Small intestine (tissue), 7 donors: ENCODE measurements around the gene RADIL. TPM values are rescaled to one million over a fixed set of nuclear protein-coding genes. Genes with fewer than 3 reads are reported as not detected.
"Not testable (repeated sequence)": the region's sequence is repeated elsewhere in the genome, so short reads cannot be mapped to it uniquely, and the experiment has no call there.

ENCODE experiments used
- DNase-seq, 2 donors: peaks; one replicate each; pipeline versions ENCODE4 v3.0.0 to v3.0.0-alpha.2; 2013
- FAIRE-seq: peaks from 2 replicates; lab custom pipeline; 2012; peaks lifted over from hg19 to GRCh38; lab: Jason Lieb, UNC
- H3K27ac ChIP-seq, 3 donors: one replicate each; pipeline ENCODE4 v1.5.1; 2013; ENCODE audit warnings: low read length in 2 of 3, mild to moderate bottlenecking in 2 of 3, control low read depth in 1 of 3, inconsistent platforms in 1 of 3, low read depth in 1 of 3, moderate library complexity in 1 of 3
- H3K27me3 ChIP-seq, 3 donors: one replicate each; pipeline ENCODE4 v1.6.1; 2013; ENCODE audit warnings: low read length in 3 of 3, inconsistent platforms in 1 of 3; ENCODE audit not compliant: control insufficient read depth in 3 of 3, insufficient read depth in 3 of 3
- H3K36me3 ChIP-seq, 3 donors: one replicate each; pipeline ENCODE4 v1.6.1; 2013; ENCODE audit warnings: low read length in 3 of 3, inconsistent platforms in 1 of 3, low read depth in 1 of 3, mild to moderate bottlenecking in 1 of 3, moderate library complexity in 1 of 3; ENCODE audit not compliant: control insufficient read depth in 3 of 3, insufficient read depth in 2 of 3
- H3K4me1 ChIP-seq, 3 donors: one replicate each; pipeline ENCODE4 v1.6.1; 2013; ENCODE audit warnings: low read length in 2 of 3, inconsistent platforms in 1 of 3, low read depth in 1 of 3, mild to moderate bottlenecking in 1 of 3, moderate library complexity in 1 of 3; ENCODE audit not compliant: control insufficient read depth in 3 of 3, insufficient read depth in 2 of 3
- H3K4me3 ChIP-seq, 3 donors: one replicate each; pipeline ENCODE4 v1.5.1; 2013; ENCODE audit warnings: low read length in 3 of 3, control low read depth in 1 of 3, inconsistent platforms in 1 of 3, low read depth in 1 of 3, mild to moderate bottlenecking in 1 of 3, moderate library complexity in 1 of 3
- H3K9me3 ChIP-seq, 2 donors: one replicate each; pipeline ENCODE4 v1.6.1; 2013; ENCODE audit warnings: low read depth in 1 of 2, low read length in 1 of 2; ENCODE audit not compliant: control insufficient read depth in 2 of 2, insufficient read depth in 1 of 2
- WGBS, 3 donors: extraction: QIAGEN DNeasy Blood & Tissue Kit; methylation state at CpG; one replicate each; pipeline ENCODE4 v1.1.7; 2013; 5-methylcytosine and 5-hydroxymethylcytosine counted together
- polyA plus RNA-seq, 4 donors: library from polyadenylated mRNA; stranded (reverse) in 3 of 4; unstranded in 1 of 4; fragments of 200-250 nt in 3 of 4; fragments of 120-200 nt in 1 of 4; gene quantifications; one replicate each; pipeline versions ENCODE4 v1.2.1 to v1.2.3, GENCODE V29; 2013
- donor health status: healthy with polysubstance abuse.
- donor health status: control.
- donor health status: control.
- donor health status: Bipolar disorder and iron deficiency.
- donor health status: healthy.

Gene RADIL
- polyA plus RNA-seq, 4 donors, result 0.18 to 3.2 (median 1.6) TPM; not detected in 1

DNA sequence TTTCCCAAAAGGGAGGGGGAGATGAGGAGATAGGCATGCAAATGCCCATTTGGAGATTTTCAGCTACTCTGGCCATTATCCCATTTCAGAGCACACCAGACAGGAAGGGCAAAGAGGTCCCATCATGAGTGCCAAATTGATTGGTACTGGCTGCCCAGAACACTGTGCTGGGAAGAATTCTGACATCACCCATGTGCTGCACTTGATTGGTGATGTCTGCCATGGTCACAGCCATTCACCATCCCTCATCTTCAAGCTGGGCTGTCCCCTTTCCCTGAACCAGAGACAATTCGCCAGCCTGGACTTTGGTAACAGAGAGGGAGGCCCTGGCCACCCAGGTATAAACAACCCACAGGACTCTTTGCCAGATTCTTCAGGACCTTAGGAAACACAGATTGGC, 23.2 kb upstream of the RADIL start:
- Histone ChIP-seq H3K4me3 (no peak overlapping the region), H3K9me3 (no peaks in the 10 kb centered on the region), H3K4me1 (no peaks in the 10 kb centered on the region), H3K27me3 (peaks cover 0 to 6% (median 3%) of the 10 kb centered on the region in 3 donors), H3K27ac (no peak overlapping the region), H3K36me3 (no peaks in the 10 kb centered on the region)
- FAIRE-seq, result no peak
- DNase-seq, result no peak
- 44 to 70% (median 50%) methylated on average over 1 of the region's 1 CpG for WGBS, 3 donors

GRCh38 chr7:4905171-4905570, 21.7 kb upstream of the RADIL start:
- 63 to 85% (median 63%) methylated on average over 1 of the region's 1 CpG for WGBS, 3 donors
- Histone ChIP-seq H3K27me3 (peaks cover 0 to 6% (median 3%) of the 10 kb centered on the region in 3 donors), H3K27ac (no peak overlapping the region), H3K4me1 (no peaks in the 10 kb centered on the region), H3K36me3 (no peaks in the 10 kb centered on the region), H3K4me3 (no peak overlapping the region), H3K9me3 (no peaks in the 10 kb centered on the region)
- FAIRE-seq (no peak), DNase-seq (no peak)

- no peaks in the 10 kb centered on the region for H3K9me3 ChIP-seq
- no peaks in the 10 kb centered on the region for H3K4me1 ChIP-seq
- no peaks in the 10 kb centered on the region for H3K36me3 ChIP-seq
- H3K27me3 ChIP-seq, result peaks cover 0 to 6% (median 3%) of the 10 kb centered on the region in 3 donors
- no peak overlapping the region for H3K27ac ChIP-seq
- H3K4me3 ChIP-seq, result no peak overlapping the region
- DNase-seq (no peak), FAIRE-seq (no peak)
These were observed 20.8 kb upstream of the RADIL start for GRCh38 chr7:4904346-4904745.

GRCh38 chr7:4895766-4896165, 12.2 kb upstream of the RADIL start:
- no peak for FAIRE-seq

DNA sequence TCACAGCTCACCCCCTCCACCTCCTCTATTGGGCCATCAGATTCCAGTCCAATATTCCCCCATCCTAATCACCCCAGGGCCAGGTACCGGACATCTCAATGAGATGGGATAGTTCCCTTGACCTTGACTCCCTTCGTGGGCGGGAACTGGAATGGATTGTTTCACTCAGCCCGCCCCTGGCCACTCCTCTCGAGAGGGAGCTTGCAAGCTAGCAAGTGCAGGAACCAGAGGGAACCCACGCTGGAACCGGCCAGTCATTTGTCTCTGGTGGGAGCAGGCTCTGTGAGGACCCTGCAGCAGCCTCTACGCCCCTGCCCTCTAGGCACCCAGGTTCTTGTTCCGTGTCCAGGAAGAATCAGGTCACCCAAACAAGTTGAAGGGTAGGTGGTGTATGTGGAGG, 11.0 kb upstream of the RADIL start:
- Histone ChIP-seq H3K9me3 (peaks cover 0 to 7% of the 10 kb centered on the region in 2 donors), H3K27me3 (no peaks in the 10 kb centered on the region), H3K4me3 (no peak overlapping the region), H3K27ac (no peak overlapping the region), H3K36me3 (no peaks in the 10 kb centered on the region), H3K4me1 (no peaks in the 10 kb centered on the region)
- FAIRE-seq, result no peak
- 87 to 89% (median 88%) methylated on average over 9 of the region's 9 CpGs for WGBS, 3 donors
- no peak for DNase-seq

More at GRCh38 chr7:4895766-4896165, 12.2 kb upstream of the RADIL start:
- Histone ChIP-seq H3K4me3 (no peak overlapping the region), H3K9me3 (peaks cover 0 to 7% of the 10 kb centered on the region in 2 donors), H3K36me3 (no peaks in the 10 kb centered on the region), H3K27me3 (no peaks in the 10 kb centered on the region), H3K27ac (no peak overlapping the region), H3K4me1 (no peaks in the 10 kb centered on the region)
- no peak for DNase-seq
- WGBS, 3 donors, result 81 to 85% (median 83%) methylated on average over 11 of the region's 11 CpGs

GRCh38 chr7:4893929-4894475, 10.5 kb upstream of the RADIL start:
- Histone ChIP-seq H3K4me3 (no peak overlapping the region), H3K9me3 (peaks cover 0 to 7% of the 10 kb centered on the region in 2 donors), H3K27ac (no peak overlapping the region), H3K36me3 (no peaks in the 10 kb centered on the region), H3K27me3 (no peaks in the 10 kb centered on the region), H3K4me1 (no peaks in the 10 kb centered on the region)
- FAIRE-seq, result no peak
- DNase-seq, result no peak
- WGBS, 3 donors, result 74 to 83% (median 79%) methylated on average over 8 of the region's 8 CpGs

DNA sequence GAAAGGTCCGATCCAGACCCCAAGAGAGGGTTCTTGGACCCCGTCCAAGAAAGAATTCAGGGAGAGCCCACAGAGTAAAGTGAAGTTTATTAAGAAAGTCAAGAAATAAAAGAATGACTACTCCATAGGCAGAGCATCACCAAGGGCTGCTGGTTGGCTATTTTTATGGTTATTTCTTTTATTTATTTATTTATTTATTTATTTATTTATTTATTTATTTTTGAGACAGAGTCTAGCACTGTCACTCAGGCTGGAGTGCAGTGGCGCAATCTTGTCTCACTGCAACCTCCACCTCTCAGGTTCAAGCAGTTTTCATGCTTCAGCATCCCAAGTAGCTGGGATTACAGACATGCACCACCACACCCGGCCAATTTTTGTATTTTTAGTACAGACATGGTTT, 9.7 kb upstream of the RADIL start:
- FAIRE-seq, H3K27me3 ChIP-seq, DNase-seq, H3K4me1 ChIP-seq, H3K4me3 ChIP-seq, H3K9me3 ChIP-seq, H3K36me3 ChIP-seq, H3K27ac ChIP-seq: not testable (repeated sequence)
- 79 to 88% (median 80%) methylated on average over 4 of the region's 4 CpGs for WGBS, 3 donors

DNA sequence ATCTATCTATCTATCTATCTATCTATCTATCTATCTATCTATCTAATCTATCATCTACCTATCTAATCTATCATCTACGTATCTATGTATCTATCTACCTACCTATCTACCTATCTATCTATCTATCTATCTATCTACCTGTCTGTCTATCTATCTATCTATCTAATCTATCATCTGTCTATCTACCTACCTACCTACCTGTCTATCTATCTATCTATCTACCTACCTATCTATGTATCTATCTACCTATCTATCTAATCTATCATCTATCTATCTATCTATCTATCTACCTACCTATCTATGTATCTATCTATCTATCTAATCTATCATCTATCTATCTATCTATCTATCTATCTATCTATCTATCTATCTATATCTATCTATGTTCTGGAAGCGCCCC, 8.0 kb upstream of the RADIL start:
- H3K36me3 ChIP-seq, H3K9me3 ChIP-seq, DNase-seq, H3K4me3 ChIP-seq, FAIRE-seq, H3K27ac ChIP-seq, H3K27me3 ChIP-seq, H3K4me1 ChIP-seq: not testable (repeated sequence)
- 59 to 75% (median 72%) methylated on average over 2 of the region's 2 CpGs for WGBS, 3 donors

DNA sequence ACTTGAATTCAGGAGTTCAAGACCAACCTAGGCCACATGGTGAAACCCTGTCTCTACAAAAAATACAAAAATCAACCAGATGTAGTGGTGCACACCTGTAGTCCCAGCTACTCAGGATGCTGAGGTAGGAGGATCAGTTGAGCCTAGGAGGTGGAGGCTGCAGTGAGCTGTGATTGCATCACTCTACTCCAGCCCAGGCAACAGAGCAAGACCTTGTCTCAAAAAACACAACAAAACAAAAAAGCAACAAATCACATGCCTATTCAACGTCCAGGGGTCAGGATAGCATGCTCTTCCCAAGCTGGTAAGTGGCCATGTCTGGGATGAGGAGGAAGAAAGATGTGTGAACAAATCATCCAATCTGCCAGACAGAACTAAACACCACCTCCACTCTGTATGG, 6.2 kb upstream of the RADIL start:
- Histone ChIP-seq H3K9me3 (peaks cover 0 to 7% of the 10 kb centered on the region in 2 donors), H3K4me3 (no peak overlapping the region), H3K27me3 (no peaks in the 10 kb centered on the region), H3K27ac (no peak overlapping the region), H3K36me3 (no peaks in the 10 kb centered on the region), H3K4me1 (no peaks in the 10 kb centered on the region)
- FAIRE-seq (no peak), DNase-seq (no peak)
- WGBS, 3 donors, result 25 to 39% (median 25%) methylated on average over 1 of the region's 1 CpG
